ENCODE data around the gene AIRE. TPM values are rescaled to one million over a fixed set of nuclear protein-coding genes. Genes with fewer than 3 reads are reported as not detected.

Gene AIRE
- total RNA-seq, 1 experiment from 2014 or later: not detected

DNA sequence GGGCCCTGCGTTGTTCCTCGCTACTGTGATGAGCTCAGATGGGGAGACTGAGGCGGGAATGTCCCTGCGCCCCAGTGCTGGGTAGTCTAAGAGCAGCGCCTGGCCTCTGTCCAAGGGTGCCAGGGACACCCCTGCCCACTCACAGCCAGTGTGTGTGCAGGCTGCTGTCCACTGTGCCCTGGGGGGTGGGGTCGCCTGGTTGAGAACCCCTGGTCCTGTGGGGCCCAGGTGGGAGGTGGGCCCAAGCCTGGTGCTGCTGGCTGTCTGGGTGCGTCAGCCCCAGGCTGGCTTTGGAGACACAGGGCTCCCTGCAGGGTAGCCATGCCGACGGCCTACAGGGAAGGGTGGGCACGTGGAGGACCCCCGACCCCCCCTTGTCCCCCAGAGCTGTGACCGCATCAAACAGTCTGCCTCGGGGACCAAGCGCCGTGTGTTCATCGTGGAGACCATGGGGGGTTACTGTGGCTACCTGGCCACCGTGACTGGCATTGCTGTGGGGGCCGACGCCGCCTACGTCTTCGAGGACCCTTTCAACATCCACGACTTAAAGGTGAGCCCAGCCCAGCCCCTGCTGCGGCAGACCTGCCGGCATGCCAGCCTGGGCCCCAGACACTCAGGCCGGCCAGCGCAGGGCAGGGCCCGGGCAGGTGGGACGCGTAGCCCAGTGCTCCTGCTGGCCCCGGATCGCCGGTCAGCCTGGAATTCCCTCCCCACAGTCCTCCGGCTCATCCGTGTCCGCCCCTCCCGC is 38.6 kb downstream of the AIRE start:
- DNase-seq (ENCODE audit: low spot score): no peak

DNA sequence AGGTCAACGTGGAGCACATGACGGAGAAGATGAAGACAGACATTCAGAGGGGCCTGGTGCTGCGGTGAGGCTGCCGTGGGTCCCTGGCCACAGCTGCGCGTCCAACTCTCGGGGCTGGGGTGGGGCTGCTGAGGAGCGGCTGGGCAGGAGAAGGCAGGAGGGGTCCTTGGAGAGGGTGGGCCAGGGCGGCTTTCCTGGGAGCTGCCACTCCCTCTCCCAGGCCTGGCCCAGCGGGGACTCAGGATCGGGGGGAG is 39.1 kb downstream of the AIRE start:
- DNase-seq (ENCODE audit: low spot score): no peak

GRCh38 chr21:44325386-44326271 is 40.0 kb downstream of the AIRE start:
- no peak for DNase-seq (ENCODE audit: low spot score)

GRCh38 chr21:44326272-44326647 is 40.6 kb downstream of the AIRE start:
- DNase-seq (ENCODE audit: low spot score): no peak

DNA sequence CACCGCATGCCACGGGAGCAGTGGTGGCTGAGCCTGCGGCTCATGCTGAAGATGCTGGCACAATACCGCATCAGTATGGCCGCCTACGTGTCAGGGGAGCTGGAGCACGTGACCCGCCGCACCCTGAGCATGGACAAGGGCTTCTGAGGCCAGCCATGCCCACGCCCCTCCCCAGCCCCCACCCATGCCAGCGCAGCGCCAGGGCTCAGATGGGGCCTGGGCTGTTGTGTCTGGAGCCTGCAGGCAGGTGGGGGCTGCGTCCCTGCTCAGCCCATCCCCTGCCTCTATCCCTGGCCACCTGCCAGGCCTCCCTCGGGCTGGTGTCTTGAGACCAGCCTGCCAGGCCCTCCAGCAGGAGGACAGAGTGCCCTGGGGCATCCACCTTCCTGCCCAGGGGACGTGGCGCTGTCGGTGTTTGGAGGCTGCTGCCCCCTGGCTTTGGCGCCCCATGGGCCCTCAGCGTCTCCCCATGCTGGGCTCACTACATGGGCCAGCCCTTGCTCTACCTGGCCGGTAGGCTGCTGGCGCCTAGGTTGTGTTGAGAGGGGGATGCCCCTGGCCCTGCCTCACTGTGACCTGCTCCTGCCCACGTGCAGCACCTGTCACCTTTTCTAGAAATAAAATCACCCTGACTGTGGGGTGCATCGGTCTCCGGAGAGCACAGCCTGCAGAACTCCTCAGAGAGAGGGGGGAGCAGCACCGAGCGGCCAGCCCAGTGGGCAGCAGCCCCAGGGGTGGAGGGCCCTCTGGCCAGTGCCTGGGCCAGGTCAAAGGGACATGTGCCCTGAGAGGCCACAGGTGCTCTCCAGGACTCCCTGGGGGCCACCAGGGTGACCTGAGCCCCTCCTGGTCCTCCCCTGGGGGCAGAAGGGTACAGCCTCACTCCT is 41.3 kb downstream of the AIRE start:
- no peak for DNase-seq (ENCODE audit: low spot score)

GRCh38 chr21:44327603-44327974 is 41.9 kb downstream of the AIRE start:
- no peak for DNase-seq (ENCODE audit: low spot score)

- no peak for DNase-seq (ENCODE audit: low spot score)
Measured at GRCh38 chr21:44328242-44328895, 42.7 kb downstream of the AIRE start.

DNA sequence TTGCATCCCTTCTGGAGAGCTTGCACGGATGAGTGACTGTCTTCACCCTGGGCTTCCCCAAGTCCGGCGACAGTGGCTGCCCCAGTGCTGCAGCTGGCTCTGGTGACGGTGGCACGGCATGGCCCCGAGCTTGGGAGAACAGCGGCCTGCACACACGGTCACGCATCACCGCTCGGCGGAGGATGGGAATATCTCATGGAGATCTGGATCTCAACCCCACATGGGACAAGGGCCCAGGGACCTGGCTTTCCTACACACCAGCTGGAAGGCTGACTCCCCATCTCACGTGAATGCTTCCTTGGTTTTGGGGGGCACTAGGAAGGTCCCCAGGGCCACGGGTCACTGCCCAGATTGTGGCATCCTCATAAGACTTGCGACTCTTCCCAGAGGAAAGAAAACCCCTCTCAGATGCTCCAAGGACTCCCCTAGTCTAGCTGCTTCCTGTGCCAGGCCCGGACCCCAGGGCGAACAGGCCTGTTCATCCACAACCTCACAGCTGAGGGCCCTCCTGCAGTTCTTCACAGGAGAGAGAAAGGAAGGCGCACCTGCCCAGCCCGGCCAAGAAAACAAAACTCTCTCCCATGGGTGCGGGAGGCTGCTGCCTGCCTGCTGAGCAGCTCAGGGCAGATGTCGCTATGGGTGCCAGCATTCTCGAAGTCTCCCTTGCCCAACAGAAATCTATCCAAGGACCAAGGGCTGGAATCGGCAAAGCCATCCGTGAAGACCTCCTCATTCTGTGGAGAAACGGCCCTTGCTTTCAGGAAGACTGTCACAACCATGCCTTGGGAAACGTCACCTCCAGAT is 43.6 kb downstream of the AIRE start:
- no peak for DNase-seq (ENCODE audit: low spot score)

DNA sequence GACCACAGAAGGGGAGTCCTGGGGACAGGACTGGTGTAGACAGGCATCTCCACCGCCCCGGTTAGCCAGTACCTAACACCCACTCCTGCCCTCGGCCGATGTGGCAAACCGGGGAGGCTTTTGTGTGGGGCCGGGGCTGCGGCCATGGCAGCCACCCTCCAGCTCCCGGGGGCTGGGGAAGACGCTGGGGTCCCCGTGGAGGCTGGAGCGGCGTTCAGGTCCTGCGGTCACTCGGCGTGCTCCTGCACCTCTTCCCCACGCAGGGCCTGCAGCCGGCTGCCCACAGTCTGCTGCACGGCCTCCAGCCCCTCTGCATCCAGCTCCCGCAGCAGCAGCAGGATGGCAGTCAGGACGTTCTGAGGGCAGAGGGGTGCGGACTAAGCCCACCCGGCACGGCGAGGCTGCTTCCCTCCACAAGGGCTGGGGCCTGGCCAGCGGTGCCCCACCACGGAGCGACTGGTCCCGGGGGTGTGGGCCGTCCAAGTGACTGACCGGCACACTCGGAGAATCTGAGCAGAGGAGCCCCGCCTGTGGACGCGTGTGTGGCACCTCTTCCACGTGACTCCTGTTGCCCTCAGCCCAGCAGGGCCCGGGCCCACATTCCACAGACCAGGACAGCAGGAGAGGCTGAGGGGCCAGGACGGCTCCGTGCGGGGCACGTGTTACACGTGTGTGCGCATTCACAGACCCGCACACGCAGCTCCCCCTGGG is 44.5 kb downstream of the AIRE start:
- no peak for DNase-seq (ENCODE audit: low spot score)

GRCh38 chr21:44330698-44331097 is 45.0 kb downstream of the AIRE start:
- DNase-seq (ENCODE audit: low spot score): no peak

- no peak for DNase-seq (ENCODE audit: low spot score)
Measured at GRCh38 chr21:44331209-44331608, 45.5 kb downstream of the AIRE start.

- DNase-seq (ENCODE audit: low spot score): no peak
Measured at GRCh38 chr21:44331650-44332307, 46.1 kb downstream of the AIRE start.

- DNase-seq (ENCODE audit: low spot score): no peak
Measured at GRCh38 chr21:44332383-44332782, 46.7 kb downstream of the AIRE start.

- no peak for DNase-seq (ENCODE audit: low spot score)
Measured at GRCh38 chr21:44332965-44333364, 47.3 kb downstream of the AIRE start.

DNA sequence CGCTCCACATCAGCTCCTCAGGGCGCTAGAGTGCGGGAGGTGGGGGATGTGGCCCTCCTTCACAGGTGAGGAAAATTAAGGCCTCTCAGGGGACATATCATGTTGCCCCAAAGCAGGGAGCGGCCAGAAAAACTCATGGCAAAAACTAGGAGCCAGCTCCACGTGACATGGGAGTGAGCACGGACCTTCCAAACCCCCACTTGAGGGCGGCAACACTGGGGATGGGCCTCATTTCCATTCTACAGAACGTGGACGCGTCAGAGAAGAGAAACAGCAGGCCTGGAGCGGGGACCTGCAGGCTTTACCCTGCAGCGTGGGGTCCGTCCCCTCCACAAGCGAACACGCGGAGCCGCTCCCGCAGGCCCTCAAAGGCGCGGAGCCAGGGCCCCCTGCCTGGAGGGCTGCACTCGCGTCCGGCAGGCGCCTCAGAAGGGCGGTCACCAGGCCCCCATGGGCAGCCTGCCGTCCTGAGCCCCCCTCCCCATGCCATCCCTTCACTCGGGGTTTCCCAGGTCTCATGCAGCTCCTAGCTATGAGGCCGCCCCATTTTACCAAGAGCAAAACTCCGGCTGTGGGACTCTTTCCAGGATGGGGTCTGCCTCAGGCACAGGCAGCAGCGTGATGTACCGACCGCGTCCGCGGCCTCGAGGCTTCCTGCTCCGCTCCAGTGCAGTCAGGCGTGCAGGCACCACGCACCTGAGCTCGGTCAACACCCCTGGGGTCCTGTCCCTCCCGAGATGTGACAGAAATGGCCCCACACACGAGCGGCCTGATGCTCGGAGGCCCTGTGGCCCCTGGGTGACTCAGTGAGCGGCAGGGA is 48.0 kb downstream of the AIRE start:
- DNase-seq (ENCODE audit: low spot score): no peak

- no peak for DNase-seq (ENCODE audit: low spot score)
Measured at GRCh38 chr21:44334329-44335030, 48.8 kb downstream of the AIRE start.

- DNase-seq (ENCODE audit: low spot score): no peak
Measured at GRCh38 chr21:44335266-44336059, 49.8 kb downstream of the AIRE start.

- DNase-seq (ENCODE audit: low spot score): no peak
Measured at GRCh38 chr21:44337449-44337848, 51.8 kb downstream of the AIRE start.

Measured in A172 (cell line).